HCT116 (cell line): ENCODE measurements around the gene PAK6. TPM values are rescaled to one million over a fixed set of nuclear protein-coding genes. Genes with fewer than 3 reads are reported as not detected.

Source experiments
- ATAC-seq: fragments of 200-7000 bp; cut with Tn5 transposase; 2 replicates; pipeline ENCODE4 v1.9.1; 2020; ENCODE audit warnings: mild to moderate bottlenecking, moderate library complexity
- BruUV-seq: library from RNA; stranded (reverse); fragments of 400-500 nt; replicated peaks from 2 replicates; lab custom pipeline; 2021; lab: Mats Ljungman, UMichigan
- CTCF ChIA-PET: fragments of 300-600 bp; sonication (Branson Sonifier 250); formaldehyde crosslinking; loops from one replicate; lab custom pipeline; 2021; ENCODE audit warnings: antibody characterized with exemption; lab: Charles Lee
- POLR2A ChIA-PET: fragments of 300-600, 350-600 bp; sonication (Branson Sonifier 250); formaldehyde crosslinking; loops from one replicate; lab custom pipeline; 2021; ENCODE audit warnings: antibody characterized with exemption; lab: Charles Lee
- RAD21 ChIA-PET, 2 experiments: fragments of 300-600 bp; sonication (Branson Sonifier 250); formaldehyde crosslinking; loops; one replicate each; lab custom pipeline; 2023; ENCODE audit warnings: low total read pairs in 2 of 2; ENCODE audit not compliant: uncharacterized antibody in 2 of 2, unreplicated experiment in 2 of 2, low non-redundant PET in 1 of 2; lab: Charles Lee
- DNase-seq: peaks from one replicate; pipeline ENCODE4 v3.0.0-alpha.2; 2010; ENCODE audit warnings: low read depth, low spot score
- H2AFZ ChIP-seq: fragments of 200-600 bp; shearing (Covaris generic), sonication (generic); 2 replicates; pipeline ENCODE4 v1.6.1; 2017; ENCODE audit warnings: low read depth, mixed run types, mixed read lengths, antibody characterized with exemption, low read length; ENCODE audit not compliant: poor library complexity, severe bottlenecking
- H3K27ac ChIP-seq: 2 replicates; pipeline ENCODE4 v1.5.1; 2012; ENCODE audit warnings: low read depth, low read length
- H3K27me3 ChIP-seq: fragments of 200-600 bp; sonication (generic); 2 replicates; pipeline ENCODE4 v1.6.1; 2016; ENCODE audit warnings: mixed run types, low read length, mixed read lengths; ENCODE audit not compliant: insufficient read depth
- H3K36me3 ChIP-seq, 2 experiments: fragments of 200-500 bp in 1 of 2; fragments of 200-600 bp in 1 of 2; sonication (Bioruptor generic) in 1 of 2; sonication (generic) in 1 of 2; 2 replicates each; pipeline versions ENCODE4 v1.5.1 to v1.6.1; 2014 to 2016; ENCODE audit warnings: low read length in 2 of 2, inconsistent platforms in 1 of 2, mixed read lengths in 1 of 2, mixed run types in 1 of 2; ENCODE audit not compliant: insufficient read depth in 2 of 2, control insufficient read depth in 1 of 2
- H3K4me1 ChIP-seq, 2 experiments: fragments of 200-600 bp in 1 of 2; sonication (generic) in 1 of 2; 2 replicates each; pipeline versions ENCODE4 v1.5.1 to v1.6.1; 2012 to 2017; ENCODE audit warnings: low read length in 2 of 2, inconsistent platforms in 1 of 2, mild to moderate bottlenecking in 1 of 2, mixed read lengths in 1 of 2, mixed run types in 1 of 2, moderate library complexity in 1 of 2; ENCODE audit not compliant: insufficient read depth in 2 of 2, control insufficient read depth in 1 of 2
- H3K4me2 ChIP-seq: fragments of 200-600 bp; sonication (generic); 2 replicates; pipeline ENCODE4 v1.6.1; 2017; ENCODE audit warnings: mixed run types, low read length, mixed read lengths
- H3K4me3 ChIP-seq, 2 experiments: fragments of 200-600 bp in 1 of 2; sonication (generic) in 1 of 2; replicated peaks in 1 of 2; 2 replicates each; pipeline ENCODE4 v1.5.1; 2011 to 2016; ENCODE audit warnings: low read length in 2 of 2, control low read depth in 1 of 2, low read depth in 1 of 2, mild to moderate bottlenecking in 1 of 2, mixed read lengths in 1 of 2, mixed run types in 1 of 2
- H3K79me2 ChIP-seq: fragments of 200-600 bp; sonication (generic); 2 replicates; pipeline ENCODE4 v1.6.1; 2017; ENCODE audit warnings: mild to moderate bottlenecking, mixed run types, low read length, moderate library complexity, mixed read lengths; ENCODE audit not compliant: insufficient read depth
- H3K9ac ChIP-seq: fragments of 200-600 bp; sonication (generic); 2 replicates; pipeline ENCODE4 v1.6.1; 2016; ENCODE audit warnings: low read length, mixed read lengths
- H3K9me2 ChIP-seq: fragments of 200-600 bp; sonication (generic), shearing (Covaris generic); 2 replicates; pipeline ENCODE4 v1.6.1; 2017; ENCODE audit warnings: mixed run types, mild to moderate bottlenecking, moderate library complexity; ENCODE audit not compliant: insufficient read depth
- H3K9me3 ChIP-seq, 2 experiments: fragments of 200-500 bp in 1 of 2; fragments of 200-600 bp in 1 of 2; sonication (Bioruptor generic) in 1 of 2; sonication (generic) in 1 of 2; 2 replicates each; pipeline ENCODE4 v1.6.1; 2014 to 2017; ENCODE audit warnings: low read length in 2 of 2, mixed read lengths in 2 of 2, inconsistent platforms in 1 of 2, low read depth in 1 of 2, mild to moderate bottlenecking in 1 of 2, mixed run types in 1 of 2, moderate library complexity in 1 of 2; ENCODE audit not compliant: control insufficient read depth in 1 of 2, insufficient read depth in 1 of 2
- H4K20me1 ChIP-seq: fragments of 200-600 bp; sonication (generic), shearing (Covaris generic); 2 replicates; pipeline ENCODE4 v1.6.1; 2017; ENCODE audit warnings: mixed run types, mild to moderate bottlenecking, moderate library complexity; ENCODE audit not compliant: insufficient read depth
- CEBPB ChIP-seq: IDR thresholded peaks from 2 replicates; pipeline ENCODE4 v1.6.1; 2012; ENCODE audit warnings: low read depth
- ELF1 ChIP-seq: IDR thresholded peaks from 2 replicates; pipeline ENCODE4 v1.6.1; 2012; ENCODE audit warnings: low read depth, borderline replicate concordance
- EZH2phosphoT487 ChIP-seq: fragments of 200-600 bp; IDR thresholded peaks from 2 replicates; pipeline ENCODE4 v1.6.1; 2018; ENCODE audit warnings: antibody characterized with exemption, borderline replicate concordance
- FOSL1 ChIP-seq: IDR thresholded peaks from 2 replicates; pipeline ENCODE4 v1.6.1; 2012; ENCODE audit warnings: low read depth
- SIN3A ChIP-seq: IDR thresholded peaks from 2 replicates; pipeline ENCODE4 v1.6.1; 2012; ENCODE audit warnings: low read depth
- YY1 ChIP-seq: IDR thresholded peaks from 2 replicates; pipeline ENCODE4 v1.6.1; 2011; ENCODE audit warnings: low read length, low read depth, moderate library complexity, mild to moderate bottlenecking; ENCODE audit not compliant: insufficient replicate concordance; ENCODE audit errors: extremely low read depth
- intact Hi-C: fragments of 100-400 bp; cut with micrococcal nuclease; formaldehyde crosslinking; loops from 2 replicates; pipeline ENCODE4 v1.10.0; 2022
- total RNA-seq: library from RNA; stranded (reverse); gene quantifications from one replicate; pipeline ENCODE4 v1.2.1, GENCODE V29; 2021; ENCODE audit not compliant: unreplicated experiment
- TF ChIP-seq, protein P1 (sequence below): IDR thresholded peaks from 2 replicates; pipeline ENCODE4 v1.6.1; 2012; ENCODE audit warnings: low read depth
- TF ChIP-seq, protein P2 (sequence below), 3 experiments: fragments of 200-600 bp in 1 of 3; sonication (generic) in 1 of 3; IDR thresholded peaks in 2 of 3; conservative IDR thresholded peaks in 1 of 3; 2 replicates each; pipeline ENCODE4 v1.5.1; 2012 to 2017; ENCODE audit warnings: low read depth in 2 of 3, low read length in 2 of 3, antibody characterized with exemption in 1 of 3, borderline replicate concordance in 1 of 3, control low read depth in 1 of 3, mild to moderate bottlenecking in 1 of 3, mixed read lengths in 1 of 3, mixed run types in 1 of 3, moderate library complexity in 1 of 3; ENCODE audit not compliant: insufficient read depth in 1 of 3

Gene PAK6
- total RNA-seq, 1 experiment from 2014 or later: 19.9 TPM

DNA sequence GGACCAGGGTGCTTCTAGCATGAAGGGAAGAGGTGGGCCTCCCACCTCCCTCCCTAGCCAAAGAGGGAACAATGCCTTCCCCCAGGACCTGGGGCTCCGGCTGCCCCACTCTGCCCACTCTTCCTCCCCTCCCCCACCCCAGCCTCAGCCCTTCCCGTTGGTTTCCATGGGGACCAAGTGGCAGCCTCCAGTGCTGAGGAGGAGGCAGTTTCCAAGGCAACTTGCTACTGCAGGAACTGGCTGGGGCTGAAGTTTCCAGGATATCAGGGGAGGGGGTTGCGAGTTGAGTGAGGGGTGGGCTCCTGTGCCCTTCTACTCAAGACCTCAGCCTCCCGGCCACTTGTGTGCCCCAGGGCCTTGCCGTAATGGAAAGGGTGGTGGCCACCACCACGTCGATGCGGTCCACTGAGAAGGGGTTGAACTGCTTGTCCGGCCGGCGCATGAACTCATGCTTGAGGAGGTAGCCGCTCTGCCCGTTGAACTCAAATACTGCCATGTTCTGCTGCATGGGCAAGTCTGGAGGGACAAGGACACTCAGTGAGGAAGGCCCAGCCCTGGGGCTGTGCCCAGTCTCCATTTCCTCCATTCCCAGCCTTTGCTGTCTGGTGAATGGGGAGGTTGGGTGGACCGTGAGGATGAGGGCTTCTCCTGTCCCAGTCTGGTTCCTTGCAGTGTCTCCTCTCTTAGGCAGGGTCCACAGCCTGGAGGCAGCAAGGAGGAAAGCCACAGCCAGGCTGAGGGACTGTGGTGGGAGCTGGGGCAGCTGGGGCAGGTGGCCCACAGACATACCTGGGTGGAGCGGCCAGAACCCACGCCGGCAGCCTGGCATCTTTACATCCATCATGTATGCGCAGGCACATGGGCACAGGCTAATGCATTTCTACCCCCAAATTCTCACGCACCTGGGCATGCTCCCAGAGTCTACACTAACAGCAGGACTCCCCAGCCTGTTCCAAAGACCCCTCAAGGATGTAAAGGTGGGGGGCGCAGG is 55.3 kb downstream of the PAK6 start:
- H3K4me1 ChIP-seq: peaks cover 24 to 33% of the 10 kb centered on the region in 2 experiments
- H4K20me1 ChIP-seq: no peaks in the 10 kb centered on the region
- H3K9me2 ChIP-seq: no peaks in the 10 kb centered on the region
- DNase-seq: no peak
- intact Hi-C loops: no loop called here
- TF ChIP-seq SIN3A (no peak), EZH2phosphoT487 (no peak), YY1 (no peak), ELF1 (no peak), FOSL1 (no peak), CEBPB (no peak)
- TF ChIP-seq, protein P1, sequence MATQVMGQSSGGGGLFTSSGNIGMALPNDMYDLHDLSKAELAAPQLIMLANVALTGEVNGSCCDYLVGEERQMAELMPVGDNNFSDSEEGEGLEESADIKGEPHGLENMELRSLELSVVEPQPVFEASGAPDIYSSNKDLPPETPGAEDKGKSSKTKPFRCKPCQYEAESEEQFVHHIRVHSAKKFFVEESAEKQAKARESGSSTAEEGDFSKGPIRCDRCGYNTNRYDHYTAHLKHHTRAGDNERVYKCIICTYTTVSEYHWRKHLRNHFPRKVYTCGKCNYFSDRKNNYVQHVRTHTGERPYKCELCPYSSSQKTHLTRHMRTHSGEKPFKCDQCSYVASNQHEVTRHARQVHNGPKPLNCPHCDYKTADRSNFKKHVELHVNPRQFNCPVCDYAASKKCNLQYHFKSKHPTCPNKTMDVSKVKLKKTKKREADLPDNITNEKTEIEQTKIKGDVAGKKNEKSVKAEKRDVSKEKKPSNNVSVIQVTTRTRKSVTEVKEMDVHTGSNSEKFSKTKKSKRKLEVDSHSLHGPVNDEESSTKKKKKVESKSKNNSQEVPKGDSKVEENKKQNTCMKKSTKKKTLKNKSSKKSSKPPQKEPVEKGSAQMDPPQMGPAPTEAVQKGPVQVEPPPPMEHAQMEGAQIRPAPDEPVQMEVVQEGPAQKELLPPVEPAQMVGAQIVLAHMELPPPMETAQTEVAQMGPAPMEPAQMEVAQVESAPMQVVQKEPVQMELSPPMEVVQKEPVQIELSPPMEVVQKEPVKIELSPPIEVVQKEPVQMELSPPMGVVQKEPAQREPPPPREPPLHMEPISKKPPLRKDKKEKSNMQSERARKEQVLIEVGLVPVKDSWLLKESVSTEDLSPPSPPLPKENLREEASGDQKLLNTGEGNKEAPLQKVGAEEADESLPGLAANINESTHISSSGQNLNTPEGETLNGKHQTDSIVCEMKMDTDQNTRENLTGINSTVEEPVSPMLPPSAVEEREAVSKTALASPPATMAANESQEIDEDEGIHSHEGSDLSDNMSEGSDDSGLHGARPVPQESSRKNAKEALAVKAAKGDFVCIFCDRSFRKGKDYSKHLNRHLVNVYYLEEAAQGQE: no peak
- TF ChIP-seq, protein P2, sequence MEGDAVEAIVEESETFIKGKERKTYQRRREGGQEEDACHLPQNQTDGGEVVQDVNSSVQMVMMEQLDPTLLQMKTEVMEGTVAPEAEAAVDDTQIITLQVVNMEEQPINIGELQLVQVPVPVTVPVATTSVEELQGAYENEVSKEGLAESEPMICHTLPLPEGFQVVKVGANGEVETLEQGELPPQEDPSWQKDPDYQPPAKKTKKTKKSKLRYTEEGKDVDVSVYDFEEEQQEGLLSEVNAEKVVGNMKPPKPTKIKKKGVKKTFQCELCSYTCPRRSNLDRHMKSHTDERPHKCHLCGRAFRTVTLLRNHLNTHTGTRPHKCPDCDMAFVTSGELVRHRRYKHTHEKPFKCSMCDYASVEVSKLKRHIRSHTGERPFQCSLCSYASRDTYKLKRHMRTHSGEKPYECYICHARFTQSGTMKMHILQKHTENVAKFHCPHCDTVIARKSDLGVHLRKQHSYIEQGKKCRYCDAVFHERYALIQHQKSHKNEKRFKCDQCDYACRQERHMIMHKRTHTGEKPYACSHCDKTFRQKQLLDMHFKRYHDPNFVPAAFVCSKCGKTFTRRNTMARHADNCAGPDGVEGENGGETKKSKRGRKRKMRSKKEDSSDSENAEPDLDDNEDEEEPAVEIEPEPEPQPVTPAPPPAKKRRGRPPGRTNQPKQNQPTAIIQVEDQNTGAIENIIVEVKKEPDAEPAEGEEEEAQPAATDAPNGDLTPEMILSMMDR (IDR thresholded peaks at IDR 0.05 in 2 of 3, conservative IDR thresholded peaks at IDR 0.05 in 1 of 3; ENCODE audit: borderline replicate concordance in 1 of 3, insufficient read depth in 1 of 3, low read depth in 2 of 3, low read length in 2 of 3): no peak
- ChIA-PET POLR2A (no interaction called here), RAD21 (interaction anchor here in 1 of 2 experiments (0.5 kb wide), 1 partner anchor 11 kb away, joined by 3 read pairs; no protein-coding TSS in a partner anchor), CTCF (interaction anchor here (1.5 kb wide), 1 partner anchor 16 kb away, joined by 4 read pairs; no protein-coding TSS in a partner anchor)
- no peaks in the 10 kb centered on the region for H3K36me3 ChIP-seq
- no peak overlapping the region for H3K4me3 ChIP-seq
- BruUV-seq: no TSS peak
- no peaks in the 10 kb centered on the region for H3K9me3 ChIP-seq
- no peaks in the 10 kb centered on the region for H3K79me2 ChIP-seq
- H3K4me2 ChIP-seq: no peak overlapping the region
- no peak overlapping the region for H3K27ac ChIP-seq
- no peak overlapping the region for H2AFZ ChIP-seq
- H3K9ac ChIP-seq: no peak overlapping the region
- no peaks in the 10 kb centered on the region for H3K27me3 ChIP-seq
- no peak for ATAC-seq
